GM21390 (cell line): ENCODE measurements around the gene LYRM4.

ENCODE experiments used
- ATAC-seq: cut with Tn5 transposase; IDR thresholded peaks from one replicate; pipeline ENCODE4 v1.9.1; 2021; ENCODE audit not compliant: unreplicated experiment

LYRM4 gene

GRCh38 chr6:5150551-5151075, 110.1 kb downstream of the LYRM4 start:
- ATAC-seq = no peak

GRCh38 chr6:5149891-5150290, 110.9 kb downstream of the LYRM4 start:
- no peak for ATAC-seq

- no peak for ATAC-seq
Measured at GRCh38 chr6:5149159-5149704, 111.5 kb downstream of the LYRM4 start.

GRCh38 chr6:5146398-5146797, 114.4 kb downstream of the LYRM4 start:
- ATAC-seq = no peak

GRCh38 chr6:5143634-5144311, 117.0 kb downstream of the LYRM4 start:
- ATAC-seq = peak; percentile 49

- ATAC-seq = no peak
Measured at GRCh38 chr6:5142915-5143314, 117.8 kb downstream of the LYRM4 start.

- no peak for ATAC-seq
Measured at GRCh38 chr6:5142131-5142530, 118.6 kb downstream of the LYRM4 start.

- no peak for ATAC-seq
Measured at GRCh38 chr6:5141046-5141445, 119.7 kb downstream of the LYRM4 start.

- no peak for ATAC-seq
Measured at GRCh38 chr6:5139828-5140771, 120.7 kb downstream of the LYRM4 start.

GRCh38 chr6:5138995-5139827, 121.5 kb downstream of the LYRM4 start:
- ATAC-seq = no peak

- ATAC-seq = no peak
Measured at GRCh38 chr6:5136851-5137250, 123.9 kb downstream of the LYRM4 start.

- ATAC-seq = no peak
Measured at GRCh38 chr6:5135788-5136376, 124.9 kb downstream of the LYRM4 start.

GRCh38 chr6:5133943-5134342, 126.8 kb downstream of the LYRM4 start:
- no peak for ATAC-seq

- peak; percentile 96 for ATAC-seq
Measured at GRCh38 chr6:5132731-5133130, 128.0 kb downstream of the LYRM4 start.

- ATAC-seq = no peak
Measured at GRCh38 chr6:5130135-5130866, 130.4 kb downstream of the LYRM4 start.

GRCh38 chr6:5128351-5128750, 132.4 kb downstream of the LYRM4 start:
- ATAC-seq = no peak

GRCh38 chr6:5127106-5127687, 133.6 kb downstream of the LYRM4 start:
- no peak for ATAC-seq

GRCh38 chr6:5126214-5126613, 134.5 kb downstream of the LYRM4 start:
- ATAC-seq = no peak
